ENCODE data around the gene CAMP. TPM values are rescaled to one million over a fixed set of nuclear protein-coding genes. Genes with fewer than 3 reads are reported as not detected.

CAMP gene
- polyA plus RNA-seq, 1 donor from 2014 or later = not detected

GRCh38 chr3:48241796-48242455 is 18.6 kb downstream of the CAMP start:
- H3K9me2 ChIP-seq (ENCODE audit: insufficient read depth, low read length) = no peaks in the 10 kb centered on the region
- H2AFZ ChIP-seq (ENCODE audit: low read depth, low read length) = no peak overlapping the region
- peak overlapping the region; percentile 83 for H3K27ac ChIP-seq (ENCODE audit: low read length)
- H3F3A ChIP-seq (ENCODE audit: insufficient read depth, low read length, poor library complexity, severe bottlenecking) = no peaks in the 10 kb centered on the region
- H4K20me1 ChIP-seq (ENCODE audit: insufficient read depth) = no peaks in the 10 kb centered on the region
- peaks cover 6% of the 10 kb centered on the region for H3K79me2 ChIP-seq (replicated peaks; ENCODE audit: insufficient read depth, low read length)
- H3K27me3 ChIP-seq (ENCODE audit: insufficient read depth, low read depth, low read length) = no peaks in the 10 kb centered on the region
- peak overlapping the region; percentile 93 for H3K4me3 ChIP-seq (ENCODE audit: low read length)
- TF ChIP-seq EP300 (conservative IDR thresholded peaks at IDR 0.05; ENCODE audit: poor library complexity, severe bottlenecking) (no peak), TAF1 (IDR thresholded peaks at IDR 0.05; ENCODE audit: low read depth) (no peak), CTCF (IDR thresholded peaks at IDR 0.05; ENCODE audit: poor library complexity, severe bottlenecking) (no peak), REST (IDR thresholded peaks at IDR 0.05; ENCODE audit: borderline replicate concordance) (no peak), RAD21 (conservative IDR thresholded peaks at IDR 0.05) (no peak), POLR2AphosphoS5 (IDR thresholded peaks at IDR 0.05) (no peak), SMC3 (conservative IDR thresholded peaks at IDR 0.05; ENCODE audit: poor library complexity) (no peak), EZH2 (IDR thresholded peaks at IDR 0.05; ENCODE audit: borderline replicate concordance, insufficient read depth, low read length, poor library complexity, severe bottlenecking) (no peak), MXI1 (conservative IDR thresholded peaks at IDR 0.05; ENCODE audit: poor library complexity, severe bottlenecking) (no peak)
- peak overlapping the region; percentile 86 for H3K9ac ChIP-seq (ENCODE audit: low read length)
- H3K36me3 ChIP-seq (ENCODE audit: insufficient read depth, low read length) = no peaks in the 10 kb centered on the region
- no peak overlapping the region for H3K4me2 ChIP-seq (ENCODE audit: low read length)
- H3K9me3 ChIP-seq (ENCODE audit: low read length) = no peaks in the 10 kb centered on the region

GRCh38 chr3:48243886-48244285 is 20.6 kb downstream of the CAMP start:
- no peak overlapping the region for H3K4me2 ChIP-seq (ENCODE audit: low read length)
- H3K36me3 ChIP-seq (ENCODE audit: insufficient read depth, low read length) = no peaks in the 10 kb centered on the region
- no peak overlapping the region for H2AFZ ChIP-seq (ENCODE audit: low read depth, low read length)
- H3K9ac ChIP-seq (ENCODE audit: low read length) = no peak overlapping the region
- H3F3A ChIP-seq (ENCODE audit: insufficient read depth, low read length, poor library complexity, severe bottlenecking) = no peaks in the 10 kb centered on the region
- TF ChIP-seq SMC3 (conservative IDR thresholded peaks at IDR 0.05; ENCODE audit: poor library complexity) (no peak), TAF1 (IDR thresholded peaks at IDR 0.05; ENCODE audit: low read depth) (no peak), EP300 (conservative IDR thresholded peaks at IDR 0.05; ENCODE audit: poor library complexity, severe bottlenecking) (no peak), POLR2AphosphoS5 (IDR thresholded peaks at IDR 0.05) (no peak), CTCF (IDR thresholded peaks at IDR 0.05; ENCODE audit: poor library complexity, severe bottlenecking) (no peak), RAD21 (conservative IDR thresholded peaks at IDR 0.05) (no peak), EZH2 (IDR thresholded peaks at IDR 0.05; ENCODE audit: borderline replicate concordance, insufficient read depth, low read length, poor library complexity, severe bottlenecking) (no peak), MXI1 (conservative IDR thresholded peaks at IDR 0.05; ENCODE audit: poor library complexity, severe bottlenecking) (no peak), REST (IDR thresholded peaks at IDR 0.05; ENCODE audit: borderline replicate concordance) (no peak)
- H3K27me3 ChIP-seq (ENCODE audit: insufficient read depth, low read depth, low read length) = no peaks in the 10 kb centered on the region
- H3K79me2 ChIP-seq (replicated peaks; ENCODE audit: insufficient read depth, low read length) = peaks cover 6% of the 10 kb centered on the region
- H3K4me3 ChIP-seq (ENCODE audit: low read length) = no peak overlapping the region
- no peaks in the 10 kb centered on the region for H3K9me2 ChIP-seq (ENCODE audit: insufficient read depth, low read length)
- H3K9me3 ChIP-seq (ENCODE audit: low read length) = no peaks in the 10 kb centered on the region
- no peak overlapping the region for H3K27ac ChIP-seq (ENCODE audit: low read length)
- no peaks in the 10 kb centered on the region for H4K20me1 ChIP-seq (ENCODE audit: insufficient read depth)
